HepG2 (cell line): Measurements from ENCODE around the gene B9D2. TPM values are rescaled to one million over a fixed set of nuclear protein-coding genes. Genes with fewer than 3 reads are reported as not detected.

Experiments
- BHLHE40 ChIP-seq: IDR thresholded peaks from 2 replicates; pipeline ENCODE4 v1.6.1; 2011; ENCODE audit warnings: low read length, improper control_type of control experiment
- CEBPG ChIP-seq: IDR thresholded peaks from 2 replicates; pipeline ENCODE4 v1.6.1; 2016
- FOXP1 ChIP-seq, 2 experiments: fragments of 450-650 bp in 1 of 2; IDR thresholded peaks; 2 replicates each; pipeline ENCODE4 v1.6.1; 2017 to 2018; ENCODE audit warnings: antibody characterized with exemption in 1 of 2
- IRX3 ChIP-seq: sonication (generic); formaldehyde crosslinking; IDR thresholded peaks from 2 replicates; pipeline ENCODE4 v1.8.1; 2023; ENCODE audit warnings: mild to moderate bottlenecking, low read depth, missing genetic modification reagents, borderline replicate concordance
- JDP2 ChIP-seq: sonication (generic); formaldehyde crosslinking; IDR thresholded peaks from 2 replicates; pipeline ENCODE4 v1.8.1; 2022; ENCODE audit warnings: missing genetic modification reagents, borderline replicate concordance
- RFX1 ChIP-seq: fragments of 450-650 bp; IDR thresholded peaks from 2 replicates; pipeline ENCODE4 v1.6.1; 2017
- SMAD1 ChIP-seq: sonication (generic); formaldehyde crosslinking; IDR thresholded peaks from 2 replicates; pipeline ENCODE4 v1.4.0; 2020; ENCODE audit warnings: missing genetic modification reagents, low read depth, mild to moderate bottlenecking, borderline replicate concordance
- SMC3 ChIP-seq: IDR thresholded peaks from 2 replicates; pipeline ENCODE4 v1.6.1; 2011; ENCODE audit warnings: low read length, improper control_type of control experiment
- SSRP1 ChIP-seq: IDR thresholded peaks from 2 replicates; pipeline ENCODE4 v1.6.1; 2016; ENCODE audit warnings: control low read depth
- SUZ12 ChIP-seq: fragments of 150-350 bp; IDR thresholded peaks from 2 replicates; pipeline ENCODE4 v1.6.1; 2014; ENCODE audit warnings: low read depth, low read length
- U2AF2 ChIP-seq: fragments of 200-400 bp; formaldehyde crosslinking; IDR thresholded peaks from 2 replicates; pipeline ENCODE4 v1.6.1; 2017; ENCODE audit warnings: low read depth, mild to moderate bottlenecking, low read length
- YEATS4 ChIP-seq: sonication (generic); formaldehyde crosslinking; IDR thresholded peaks from 2 replicates; pipeline ENCODE4 v1.4.0; 2020; ENCODE audit warnings: missing genetic modification reagents, borderline replicate concordance
- ZBTB25 ChIP-seq: IDR thresholded peaks from 2 replicates; pipeline ENCODE4 v1.6.1; 2018; ENCODE audit warnings: missing genetic modification reagents
- ZBTB40 ChIP-seq, 2 experiments: fragments of 450-650 bp in 1 of 2; sonication (generic) in 1 of 2; formaldehyde crosslinking in 1 of 2; IDR thresholded peaks; 2 replicates each; pipeline versions ENCODE4 v1.6.1 to v1.8.0; 2016 to 2022; ENCODE audit warnings: antibody characterized with exemption in 1 of 2, mild to moderate bottlenecking in 1 of 2, missing genetic modification reagents in 1 of 2
- ZFP1 ChIP-seq: IDR thresholded peaks from 2 replicates; pipeline ENCODE4 v1.6.1; 2016
- ZNF589 ChIP-seq: sonication (generic); formaldehyde crosslinking; conservative IDR thresholded peaks from 2 replicates; pipeline ENCODE4 v1.8.0; 2022; ENCODE audit warnings: mild to moderate bottlenecking, moderate library complexity, missing genetic modification reagents
- ZNF775 ChIP-seq: sonication (generic); formaldehyde crosslinking; IDR thresholded peaks from 2 replicates; pipeline ENCODE4 v1.4.0; 2020; ENCODE audit warnings: missing genetic modification reagents, mild to moderate bottlenecking, moderate library complexity, borderline replicate concordance
- ZNF800 ChIP-seq: sonication (generic); formaldehyde crosslinking; IDR thresholded peaks from 2 replicates; pipeline ENCODE4 v1.4.0; 2020; ENCODE audit warnings: missing genetic modification reagents
- polyA plus RNA-seq, 8 experiments: library from polyadenylated mRNA; depleted of rRNA in 3 of 8; stranded (reverse) in 7 of 8; unstranded in 1 of 8; fragments of >200 nt; fragmentation: Illumina TruSeq in 4 of 8; extraction: Trizol in 4 of 8; gene quantifications; 2 replicates each; pipeline versions ENCODE4 v1.2.1 to v1.2.3, GENCODE V29; 2011 to 2016; ENCODE audit warnings: low read depth in 4 of 8, missing spikeins in 1 of 8, mixed read lengths in 1 of 8; ENCODE audit not compliant: insufficient read depth in 1 of 8
- total RNA-seq, 5 experiments: library from RNA; depleted of rRNA; stranded (reverse); fragments of >200 nt; fragmentation: Illumina TruSeq; extraction: Trizol; gene quantifications; 2 replicates each; pipeline ENCODE4 v1.2.3, GENCODE V29; 2016; ENCODE audit warnings: low read depth in 1 of 5

B9D2 gene
- total and polyA plus RNA-seq, 2 of the 13 experiments (the other 11 are each of a cell fraction or from before 2014, with no cell fraction given), result 3.1 to 4.4 TPM

- no peak for TF ChIP-seq ZBTB40 (IDR thresholded peaks at IDR 0.05)
- TF ChIP-seq ZBTB40 (CRISPR knock-in tag; IDR thresholded peaks at IDR 0.05), result 0 out of 2 replicates have a peak, but pooled peaks have one; percentile 9
- 0 out of 2 replicates have a peak, but pooled peaks have one; percentile 33 for TF ChIP-seq YEATS4 (CRISPR knock-in tag)
- TF ChIP-seq RFX1, result no peak
- peak; percentile 78 for TF ChIP-seq SMC3
- TF ChIP-seq IRX3 (CRISPR knock-in tag), result no peak
- TF ChIP-seq SUZ12, result no peak
- no peak for TF ChIP-seq ZBTB25 (CRISPR knock-in tag)
- TF ChIP-seq U2AF2, result no peak
- TF ChIP-seq SMAD1 (CRISPR knock-in tag), result 0 out of 2 replicates have a peak, but pooled peaks have one; percentile 44
- no peak for TF ChIP-seq FOXP1 (IDR thresholded peaks at IDR 0.05)
- no peak for TF ChIP-seq FOXP1 (CRISPR knock-in tag; IDR thresholded peaks at IDR 0.05)
- no peak for TF ChIP-seq CEBPG (CRISPR knock-in tag)
- TF ChIP-seq ZFP1, result no peak
- TF ChIP-seq BHLHE40, result no peak
- peak; percentile 58; the same call in 1 of the 2 replicates for TF ChIP-seq SSRP1
- TF ChIP-seq ZNF800 (CRISPR knock-in tag), result 0 out of 2 replicates have a peak, but pooled peaks have one; percentile 45
- TF ChIP-seq ZNF775 (CRISPR knock-in tag), result no peak
- TF ChIP-seq ZNF589 (CRISPR knock-in tag), result no peak
- TF ChIP-seq JDP2 (CRISPR knock-in tag), result no peak
These were observed 55.3 kb downstream of the B9D2 start (continued) for GRCh38 chr19:41308450-41309179.
